Measurements from ENCODE around the gene F3. TPM values are rescaled to one million over a fixed set of nuclear protein-coding genes. Genes with fewer than 3 reads are reported as not detected.
A peak's percentile ranks its signal among the peaks of the same experiment; 100 is the strongest.

The F3 gene
- total RNA-seq, 1 experiment from 2014 or later: 21.9 TPM

DNA sequence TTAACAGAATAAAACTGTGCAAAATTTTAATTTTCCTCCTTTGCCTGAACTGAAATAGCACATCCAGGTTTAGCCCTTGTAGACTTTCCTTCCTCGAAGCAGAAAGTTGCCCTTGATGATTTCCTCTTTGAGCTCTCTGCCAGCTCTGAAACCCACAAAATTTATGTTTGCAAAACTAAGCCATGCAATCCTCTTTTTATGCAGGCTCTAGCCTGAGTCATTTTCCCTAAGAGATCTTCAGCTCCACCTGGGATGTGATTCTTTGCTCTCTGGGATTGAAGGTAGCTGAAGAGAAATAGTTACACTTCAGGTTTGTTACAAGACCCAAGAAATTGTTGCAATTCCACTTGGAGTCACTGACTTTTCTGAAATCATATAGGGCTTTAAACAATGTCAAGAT lies 1.4 kb upstream of the F3 start:
- Histone ChIP-seq H3K4me3 (ENCODE audit: insufficient read depth, low read depth, low read length) (no peak overlapping the region), H3K27me3 (ENCODE audit: control insufficient read depth, insufficient read depth, low read length) (peaks cover 13% of the 10 kb centered on the region), H3K36me3 (replicated peaks; ENCODE audit: control insufficient read depth, insufficient read depth, low read length) (peaks cover 1% of the 10 kb centered on the region; the same call in 1 of the 2 replicates)
- DNase-seq: no peak

DNA sequence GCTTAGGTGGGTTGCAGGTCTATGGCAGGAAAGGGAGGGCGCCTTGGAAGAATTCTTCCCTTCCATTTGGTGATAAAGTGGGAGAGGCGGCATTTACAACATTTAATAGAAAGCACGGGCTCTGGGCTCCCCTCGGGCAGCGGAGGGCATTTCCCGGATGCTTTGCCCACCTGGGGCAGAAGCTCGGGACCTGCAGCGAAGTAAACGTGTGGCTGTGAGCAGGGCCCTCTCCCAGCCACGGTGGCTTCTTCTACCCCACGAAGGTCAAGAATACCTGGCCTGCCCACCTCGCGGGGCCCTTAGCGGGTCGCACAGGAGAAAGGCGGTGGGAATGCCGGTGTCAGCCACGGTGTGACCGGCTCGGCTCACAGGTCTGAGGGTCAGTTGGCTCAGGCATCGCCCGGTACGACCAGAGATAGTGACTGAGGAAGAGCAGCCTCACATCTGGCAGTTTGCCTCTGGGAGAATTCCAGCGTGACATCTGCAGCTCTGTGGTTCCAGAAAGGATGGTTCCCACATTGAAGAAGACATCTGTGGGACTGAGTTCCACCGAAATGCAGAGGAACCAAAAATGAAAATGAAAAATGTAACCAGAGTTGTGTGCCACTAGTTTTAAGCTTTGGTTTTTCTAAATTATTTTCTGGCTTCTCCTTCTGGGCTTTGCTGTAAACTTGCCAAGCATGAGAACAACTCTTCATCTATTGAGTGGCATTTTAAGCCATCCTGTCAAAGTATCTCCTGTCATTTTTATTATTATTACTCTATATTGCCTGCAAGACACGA lies 720 bp upstream of the F3 start:
- Histone ChIP-seq H3K4me3 (ENCODE audit: insufficient read depth, low read depth, low read length) (peak overlapping the region; percentile 93), H3K27me3 (ENCODE audit: control insufficient read depth, insufficient read depth, low read length) (peaks cover 13% of the 10 kb centered on the region), H3K36me3 (replicated peaks; ENCODE audit: control insufficient read depth, insufficient read depth, low read length) (peaks cover 1% of the 10 kb centered on the region; the same call in 1 of the 2 replicates)
- peak; percentile 54 for DNase-seq

DNA sequence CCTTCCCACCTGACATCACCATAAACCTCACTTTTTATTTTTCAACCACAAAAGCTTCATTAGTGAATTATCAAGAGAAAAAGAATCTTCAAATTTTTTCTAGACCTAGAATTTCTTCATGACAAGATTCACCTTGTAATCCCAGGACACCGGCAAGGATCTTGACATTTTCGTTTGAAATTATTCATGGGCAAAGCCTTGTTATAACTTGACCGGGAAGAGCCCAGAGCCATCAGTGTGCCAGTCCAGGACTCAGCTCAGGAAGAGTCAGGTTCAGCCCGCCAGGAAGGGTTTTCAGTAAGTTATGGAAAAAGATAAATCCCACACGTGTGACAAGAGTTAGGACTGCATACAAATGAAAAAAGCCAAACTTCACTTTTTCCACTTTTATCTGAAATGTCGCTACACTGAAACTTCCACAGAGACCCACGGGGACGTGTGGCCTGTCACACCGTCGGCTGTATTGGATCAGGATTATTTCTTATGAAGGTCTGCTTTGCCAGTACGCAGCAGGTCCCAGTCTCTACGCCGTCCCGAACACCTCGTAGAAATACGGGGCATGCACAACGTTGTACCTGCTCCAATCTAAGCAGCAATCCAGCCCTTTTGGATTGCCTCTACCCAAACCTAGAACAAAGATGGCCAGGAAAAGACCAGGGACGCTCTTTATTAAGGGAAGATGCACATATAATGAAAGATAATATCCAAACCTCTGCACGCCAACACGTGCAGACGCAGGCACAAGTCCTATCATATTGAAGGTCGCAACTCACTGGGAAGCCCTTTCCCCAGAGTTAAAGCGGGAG lies 916 bp downstream of the F3 start:
- H3K27me3 ChIP-seq (ENCODE audit: control insufficient read depth, insufficient read depth, low read length): peaks cover 13% of the 10 kb centered on the region
- H3K4me3 ChIP-seq (ENCODE audit: insufficient read depth, low read depth, low read length): peak overlapping the region; percentile 93
- H3K36me3 ChIP-seq (replicated peaks; ENCODE audit: control insufficient read depth, insufficient read depth, low read length): peaks cover 4% of the 10 kb centered on the region
- DNase-seq: no peak

DNA sequence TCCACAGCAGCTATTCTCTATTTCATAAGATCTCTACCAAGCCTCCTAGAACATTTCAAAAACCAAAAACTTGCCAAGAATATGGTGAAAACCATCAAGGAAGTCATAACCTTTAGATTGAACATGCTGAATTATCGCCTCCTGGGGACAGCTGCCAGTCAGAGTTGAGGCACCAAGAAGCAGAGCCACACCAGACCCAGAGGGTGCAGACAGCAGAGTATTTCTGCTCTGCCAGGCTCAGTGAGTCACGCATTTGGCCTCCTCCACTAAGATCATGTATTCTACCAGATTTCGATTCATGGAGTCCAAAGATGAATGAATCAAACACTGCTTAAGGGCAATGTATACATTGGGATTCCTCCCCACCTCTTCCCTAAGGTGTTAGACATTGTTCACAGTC lies 2.1 kb downstream of the F3 start:
- H3K27me3 ChIP-seq (ENCODE audit: control insufficient read depth, insufficient read depth, low read length): peaks cover 13% of the 10 kb centered on the region
- no peak overlapping the region for H3K4me3 ChIP-seq (ENCODE audit: insufficient read depth, low read depth, low read length)
- no peak for DNase-seq
- H3K36me3 ChIP-seq (replicated peaks; ENCODE audit: control insufficient read depth, insufficient read depth, low read length): peaks cover 4% of the 10 kb centered on the region

DNA sequence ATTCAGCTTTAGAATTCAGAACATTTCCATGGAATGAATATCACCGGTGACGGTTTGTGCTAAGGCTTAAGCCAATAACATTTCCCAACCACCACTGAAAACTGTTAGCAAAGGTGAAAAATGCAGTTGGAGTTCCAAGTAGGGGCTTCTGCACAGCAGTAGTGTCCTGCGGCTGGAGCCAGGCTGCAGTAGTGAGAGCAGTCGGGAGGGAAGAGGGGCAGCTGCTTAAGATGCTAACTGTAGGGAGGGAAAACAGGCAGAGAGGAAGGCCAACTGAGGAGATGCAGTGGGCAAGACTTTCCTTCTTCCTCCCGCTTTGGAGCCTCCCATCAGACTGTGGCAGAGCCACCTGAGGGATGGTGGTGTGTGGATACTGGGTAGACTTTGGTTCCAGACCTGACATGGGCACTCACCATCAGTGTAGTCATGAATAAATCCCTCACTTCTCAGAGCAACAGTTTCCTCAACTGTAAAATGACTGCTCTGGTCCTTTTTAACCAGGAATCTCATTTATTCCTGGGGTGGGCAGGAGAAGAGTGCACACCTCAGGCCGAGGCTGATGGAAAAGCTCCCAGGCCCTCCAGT lies 3.2 kb downstream of the F3 start:
- no peak for DNase-seq
- peaks cover 13% of the 10 kb centered on the region for H3K27me3 ChIP-seq (ENCODE audit: control insufficient read depth, insufficient read depth, low read length)
- peaks cover 4% of the 10 kb centered on the region for H3K36me3 ChIP-seq (replicated peaks; ENCODE audit: control insufficient read depth, insufficient read depth, low read length)
- no peak overlapping the region for H3K4me3 ChIP-seq (ENCODE audit: insufficient read depth, low read depth, low read length)

DNA sequence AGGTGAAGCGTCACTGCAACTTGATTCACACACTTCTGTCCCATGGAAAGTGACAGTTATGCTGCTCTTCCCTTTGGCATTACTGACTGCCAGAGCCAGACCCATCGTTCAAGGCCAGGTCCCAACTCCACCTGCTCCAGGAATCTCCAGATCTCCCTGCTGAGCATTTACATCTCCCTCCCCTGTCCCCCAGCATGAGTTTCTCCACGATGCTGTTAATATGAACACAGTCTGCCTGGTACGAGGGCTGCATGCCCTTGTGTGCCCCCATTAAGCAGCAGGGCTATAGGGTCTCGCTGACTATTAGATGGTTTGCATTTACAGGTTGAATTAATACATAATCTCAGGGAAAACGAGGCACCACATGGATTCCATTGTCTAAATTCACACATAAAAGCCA lies 4.3 kb downstream of the F3 start:
- H3K27me3 ChIP-seq (ENCODE audit: control insufficient read depth, insufficient read depth, low read length): peaks cover 11% of the 10 kb centered on the region
- H3K36me3 ChIP-seq (replicated peaks; ENCODE audit: control insufficient read depth, insufficient read depth, low read length): peaks cover 4% of the 10 kb centered on the region
- DNase-seq: no peak
- H3K4me3 ChIP-seq (ENCODE audit: insufficient read depth, low read depth, low read length): no peak overlapping the region

DNA sequence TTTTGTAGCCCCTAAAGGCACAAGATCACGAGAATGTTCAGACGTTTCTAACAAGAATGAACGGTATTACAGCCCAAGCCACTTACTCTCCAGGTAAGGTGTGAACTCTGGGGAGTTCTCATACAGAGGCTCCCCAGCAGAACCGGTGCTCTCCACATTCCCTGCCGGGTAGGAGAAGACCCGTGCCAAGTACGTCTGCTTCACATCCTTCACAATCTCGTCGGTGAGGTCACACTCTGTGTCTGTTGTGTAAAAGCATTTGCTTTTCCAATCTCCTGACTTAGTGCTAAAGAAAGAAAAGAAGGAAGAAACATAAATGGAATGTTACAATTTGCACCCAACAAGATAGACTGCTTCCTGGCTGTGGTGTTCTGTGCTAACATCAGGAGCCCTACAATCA lies 5.7 kb downstream of the F3 start:
- Histone ChIP-seq H3K27me3 (ENCODE audit: control insufficient read depth, insufficient read depth, low read length) (peaks cover 4% of the 10 kb centered on the region), H3K4me3 (ENCODE audit: insufficient read depth, low read depth, low read length) (no peak overlapping the region), H3K36me3 (replicated peaks; ENCODE audit: control insufficient read depth, insufficient read depth, low read length) (peaks cover 6% of the 10 kb centered on the region)
- DNase-seq: no peak

DNA sequence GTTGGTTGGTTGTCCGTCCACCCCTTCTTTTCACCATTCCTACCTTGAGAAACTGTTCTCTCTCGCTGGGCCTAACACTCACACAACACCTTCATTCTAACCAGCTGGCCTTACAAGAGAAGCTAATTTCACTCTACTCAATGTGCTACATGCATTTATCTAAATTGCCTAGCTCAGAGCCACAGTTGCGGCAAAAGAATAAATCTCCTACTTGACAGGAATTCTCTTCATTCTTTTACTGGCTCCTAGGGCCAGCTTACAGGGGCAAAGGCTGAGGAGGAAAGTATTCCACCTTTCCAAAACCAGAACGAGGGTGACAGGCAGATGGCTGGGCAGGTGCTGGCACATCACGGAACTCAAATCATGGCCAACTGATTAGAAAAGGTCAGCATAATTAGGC lies 6.5 kb downstream of the F3 start:
- Histone ChIP-seq H3K36me3 (replicated peaks; ENCODE audit: control insufficient read depth, insufficient read depth, low read length) (peaks cover 8% of the 10 kb centered on the region), H3K4me3 (ENCODE audit: insufficient read depth, low read depth, low read length) (no peak overlapping the region), H3K27me3 (ENCODE audit: control insufficient read depth, insufficient read depth, low read length) (no peaks in the 10 kb centered on the region; the same call in 1 of the 2 replicates)
- no peak for DNase-seq

DNA sequence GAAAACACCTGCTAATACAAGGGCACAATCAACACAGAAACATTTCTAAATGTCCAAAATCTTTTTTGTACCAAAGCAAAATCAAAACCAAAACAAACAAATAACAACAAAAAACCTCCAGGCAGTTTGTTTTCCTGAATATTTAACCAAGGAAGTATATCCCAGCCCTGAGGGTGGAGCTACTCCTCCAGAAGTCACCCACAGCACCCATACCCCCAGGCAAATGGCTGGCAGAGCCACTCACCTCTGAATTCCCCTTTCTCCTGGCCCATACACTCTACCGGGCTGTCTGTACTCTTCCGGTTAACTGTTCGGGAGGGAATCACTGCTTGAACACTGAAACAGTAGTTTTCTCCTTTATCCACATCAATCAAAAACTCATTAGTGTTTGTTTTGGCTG lies 9.5 kb downstream of the F3 start:
- no peaks in the 10 kb centered on the region for H3K27me3 ChIP-seq (ENCODE audit: control insufficient read depth, insufficient read depth, low read length)
- no peak overlapping the region for H3K4me3 ChIP-seq (ENCODE audit: insufficient read depth, low read depth, low read length)
- peaks cover 7% of the 10 kb centered on the region for H3K36me3 ChIP-seq (replicated peaks; ENCODE audit: control insufficient read depth, insufficient read depth, low read length)
- no peak for DNase-seq

DNA sequence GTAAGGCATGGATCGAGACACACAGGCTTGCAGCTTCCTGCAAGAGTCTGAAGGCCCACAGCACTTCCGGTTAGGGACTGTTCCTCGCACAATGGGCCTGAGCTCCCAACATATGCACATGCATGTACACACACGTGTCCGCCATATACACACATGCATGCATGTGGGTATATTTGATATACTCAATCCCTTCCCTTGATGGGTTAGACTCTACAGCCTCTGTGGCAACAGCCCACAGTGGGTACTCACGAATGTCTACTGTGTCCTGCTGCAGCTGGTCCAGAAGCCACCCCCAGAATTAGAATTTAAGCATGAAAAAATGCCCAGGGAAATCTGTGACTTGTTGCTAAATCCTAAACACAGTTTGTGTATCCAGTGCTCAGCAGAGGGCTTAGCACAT lies 9.9 kb downstream of the F3 start:
- Histone ChIP-seq H3K4me3 (ENCODE audit: insufficient read depth, low read depth, low read length) (no peak overlapping the region), H3K36me3 (replicated peaks; ENCODE audit: control insufficient read depth, insufficient read depth, low read length) (peaks cover 7% of the 10 kb centered on the region), H3K27me3 (ENCODE audit: control insufficient read depth, insufficient read depth, low read length) (no peaks in the 10 kb centered on the region)
- no peak for DNase-seq

DNA sequence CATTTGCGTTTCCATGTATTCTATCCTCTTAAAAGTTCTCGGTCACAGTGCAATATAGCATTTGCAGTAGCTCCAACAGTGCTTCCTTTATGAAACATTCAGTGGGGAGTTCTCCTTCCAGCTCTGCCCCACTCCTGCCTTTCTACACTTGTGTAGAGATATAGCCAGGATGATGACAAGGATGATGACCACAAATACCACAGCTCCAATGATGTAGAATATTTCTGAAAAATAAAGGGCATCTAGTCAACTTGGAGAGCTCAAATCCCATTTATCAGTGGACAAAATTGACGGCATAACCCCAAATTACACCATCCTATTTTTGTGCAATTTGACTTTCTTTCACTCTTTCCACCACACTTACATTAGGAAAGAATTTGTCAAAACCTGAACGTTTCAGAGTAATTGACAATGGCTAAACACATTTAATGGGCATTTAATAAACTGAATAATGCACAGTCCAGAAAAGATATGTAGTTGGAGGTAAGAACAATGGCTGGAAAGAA lies 11.1 kb downstream of the F3 start:
- H3K27me3 ChIP-seq (ENCODE audit: control insufficient read depth, insufficient read depth, low read length): no peaks in the 10 kb centered on the region
- no peak overlapping the region for H3K4me3 ChIP-seq (ENCODE audit: insufficient read depth, low read depth, low read length)
- DNase-seq: no peak
- peaks cover 3% of the 10 kb centered on the region for H3K36me3 ChIP-seq (replicated peaks; ENCODE audit: control insufficient read depth, insufficient read depth, low read length)

DNA sequence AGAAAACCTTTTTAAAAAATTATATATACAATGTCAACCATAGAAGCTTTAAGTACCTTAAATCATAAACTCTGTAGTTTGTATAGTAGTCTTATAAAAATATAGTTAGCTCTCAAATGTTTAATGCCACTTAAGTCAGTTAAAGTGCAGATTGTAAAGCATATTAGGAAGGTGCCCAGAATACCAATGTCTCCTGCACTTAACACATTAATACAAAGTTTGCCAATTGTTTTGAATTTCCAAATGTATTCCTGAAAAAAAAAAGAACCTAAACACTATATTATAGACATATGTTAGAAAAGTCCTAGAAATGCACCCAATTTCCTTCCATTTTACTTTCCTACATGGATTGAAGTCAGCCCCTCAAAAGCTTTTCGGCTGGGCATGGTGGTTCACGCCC lies 12.1 kb downstream of the F3 start:
- no peak for DNase-seq
- Histone ChIP-seq H3K4me3 (ENCODE audit: insufficient read depth, low read depth, low read length) (no peak overlapping the region), H3K36me3 (replicated peaks; ENCODE audit: control insufficient read depth, insufficient read depth, low read length) (peaks cover 3% of the 10 kb centered on the region), H3K27me3 (ENCODE audit: control insufficient read depth, insufficient read depth, low read length) (no peaks in the 10 kb centered on the region)

DNA sequence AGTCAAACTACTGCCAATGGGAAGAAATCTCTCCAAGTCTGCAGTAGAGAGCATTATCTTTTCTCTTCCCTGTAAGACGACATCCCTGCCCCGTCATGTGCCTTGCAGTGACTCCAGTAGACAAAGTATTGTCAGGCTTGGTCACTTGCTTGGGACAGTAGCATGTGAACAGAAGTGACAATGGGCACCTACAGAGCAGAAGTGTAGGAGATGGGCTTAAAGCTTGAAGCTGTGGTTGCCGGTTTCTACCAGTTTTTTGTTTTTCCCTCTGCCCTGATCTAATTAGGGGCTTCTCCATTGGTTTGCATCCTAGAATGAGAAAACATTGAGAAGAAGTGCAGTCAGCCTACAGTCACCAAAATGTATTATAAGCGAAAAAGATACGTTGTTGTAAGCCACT lies 12.7 kb downstream of the F3 start:
- peaks cover 3% of the 10 kb centered on the region for H3K36me3 ChIP-seq (replicated peaks; ENCODE audit: control insufficient read depth, insufficient read depth, low read length)
- no peak for DNase-seq
- H3K4me3 ChIP-seq (ENCODE audit: insufficient read depth, low read depth, low read length): no peak overlapping the region
- no peaks in the 10 kb centered on the region for H3K27me3 ChIP-seq (ENCODE audit: control insufficient read depth, insufficient read depth, low read length)

DNA sequence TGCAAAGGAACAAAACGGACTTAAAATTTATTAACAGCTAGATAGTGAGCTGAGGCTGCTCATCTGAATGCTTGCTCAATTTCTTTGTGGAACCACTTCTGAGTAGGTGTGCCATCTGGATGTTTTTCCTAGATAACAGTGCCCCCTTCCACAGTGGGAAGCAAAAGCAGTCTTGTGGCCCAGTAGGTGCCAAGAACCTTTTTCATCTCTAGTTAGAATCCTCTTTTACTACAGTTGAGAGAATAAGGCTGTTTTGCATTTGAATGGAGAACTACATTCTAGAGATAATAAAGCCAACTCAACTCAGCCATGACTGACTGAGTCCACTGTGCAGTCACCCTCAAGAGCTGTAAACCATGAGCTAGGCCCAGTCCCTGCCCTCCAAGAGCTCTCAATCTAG lies 13.3 kb downstream of the F3 start:
- Histone ChIP-seq H3K4me3 (ENCODE audit: insufficient read depth, low read depth, low read length) (no peak overlapping the region), H3K36me3 (replicated peaks; ENCODE audit: control insufficient read depth, insufficient read depth, low read length) (peaks cover 3% of the 10 kb centered on the region), H3K27me3 (ENCODE audit: control insufficient read depth, insufficient read depth, low read length) (no peaks in the 10 kb centered on the region)
- no peak for DNase-seq
